HG03457 (cell line): Measurements from ENCODE around the gene TECTA.

Experiments used
- ATAC-seq: cut with Tn5 transposase; IDR thresholded peaks from one replicate; pipeline ENCODE4 v1.9.1; 2021; ENCODE audit warnings: moderate number of reproducible peaks; ENCODE audit not compliant: unreplicated experiment

Gene TECTA

GRCh38 chr11:121123496-121124069 is 22.5 kb downstream of the TECTA start:
- ATAC-seq = no peak

- ATAC-seq = no peak
These were observed 26.8 kb downstream of the TECTA start for GRCh38 chr11:121127809-121128208.

- ATAC-seq = no peak
These were observed 28.6 kb downstream of the TECTA start for GRCh38 chr11:121129362-121130340.

GRCh38 chr11:121131656-121132055 is 30.6 kb downstream of the TECTA start:
- ATAC-seq = no peak

GRCh38 chr11:121132211-121132976 is 31.4 kb downstream of the TECTA start:
- ATAC-seq = no peak

- ATAC-seq = no peak
These were observed 33.8 kb downstream of the TECTA start for GRCh38 chr11:121134741-121135312.

DNA sequence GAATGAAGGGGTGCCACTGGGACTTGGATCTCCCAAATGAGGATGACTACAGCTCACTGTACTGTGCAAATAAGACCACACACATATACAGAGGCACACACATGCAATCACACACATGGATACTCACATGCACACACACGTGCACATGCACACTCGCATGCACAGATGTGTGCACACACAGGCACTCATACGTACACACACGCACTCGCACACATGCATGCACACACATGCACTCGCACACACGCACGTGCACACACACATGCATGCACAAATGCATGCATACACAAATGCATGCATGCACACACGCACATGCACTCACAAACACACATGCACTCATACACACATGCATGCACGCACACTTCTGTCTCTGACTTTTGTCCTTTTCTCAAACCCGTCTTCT is 36.0 kb downstream of the TECTA start:
- no peak for ATAC-seq

DNA sequence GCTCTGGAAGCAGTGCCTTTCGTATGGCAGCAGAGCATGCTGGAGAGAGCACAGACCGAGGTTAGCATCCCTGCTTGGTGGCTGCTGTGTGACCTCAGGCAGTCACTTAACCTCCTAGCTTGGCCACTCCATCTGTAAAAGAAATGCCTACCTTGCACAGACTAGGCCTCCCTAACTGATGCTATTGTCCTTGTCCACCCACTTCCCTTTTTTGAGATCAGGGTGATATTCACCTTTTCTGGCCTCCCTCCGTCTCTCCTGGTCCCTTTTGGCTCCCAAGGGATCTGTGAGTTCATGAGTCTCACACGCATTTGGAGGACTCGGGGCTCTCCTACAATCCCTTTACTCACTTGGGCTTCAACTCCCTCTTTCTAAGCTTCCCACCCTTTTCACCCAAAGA is 37.2 kb downstream of the TECTA start:
- ATAC-seq = no peak

GRCh38 chr11:121140369-121140768 is 39.3 kb downstream of the TECTA start:
- no peak for ATAC-seq

DNA sequence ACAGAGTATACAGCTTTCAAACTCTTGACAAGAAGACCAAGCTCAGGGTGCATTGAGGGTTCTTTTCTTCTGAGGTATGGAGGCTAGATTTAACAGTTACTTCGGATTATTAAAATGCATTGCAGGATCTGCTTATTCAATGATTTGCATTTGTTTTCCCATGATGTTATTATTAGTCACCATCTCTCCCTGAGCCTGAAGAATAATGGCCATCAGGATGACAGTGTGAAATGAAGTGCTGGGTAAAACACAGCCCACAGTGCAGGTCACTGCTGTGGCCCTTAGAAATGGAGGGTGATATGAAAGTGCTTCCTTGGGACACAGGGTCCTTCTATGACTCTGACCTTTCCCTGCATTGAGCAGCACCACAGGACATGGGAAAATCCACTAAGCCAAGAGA is 40.0 kb downstream of the TECTA start:
- no peak for ATAC-seq

GRCh38 chr11:121143921-121144320 is 42.9 kb downstream of the TECTA start:
- no peak for ATAC-seq

DNA sequence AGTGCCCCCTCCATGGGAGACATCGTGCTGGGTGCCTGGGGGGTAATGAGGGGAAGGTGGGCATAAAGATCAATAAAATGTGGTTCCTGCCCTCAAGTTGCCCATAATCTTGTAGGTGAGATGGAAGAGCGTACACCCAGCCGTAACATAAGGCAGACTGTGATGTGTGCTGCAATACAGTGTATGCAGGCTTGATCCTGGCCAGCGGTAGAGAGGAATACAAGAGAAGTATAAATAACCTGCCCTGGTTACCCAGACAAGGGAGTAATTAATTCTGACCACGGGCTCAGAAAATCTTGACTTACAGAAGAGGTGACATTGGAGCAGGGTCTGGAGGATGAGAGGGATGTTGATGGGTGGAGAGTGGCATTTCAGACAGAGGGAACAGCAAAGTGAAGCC is 43.7 kb downstream of the TECTA start:
- no peak for ATAC-seq

DNA sequence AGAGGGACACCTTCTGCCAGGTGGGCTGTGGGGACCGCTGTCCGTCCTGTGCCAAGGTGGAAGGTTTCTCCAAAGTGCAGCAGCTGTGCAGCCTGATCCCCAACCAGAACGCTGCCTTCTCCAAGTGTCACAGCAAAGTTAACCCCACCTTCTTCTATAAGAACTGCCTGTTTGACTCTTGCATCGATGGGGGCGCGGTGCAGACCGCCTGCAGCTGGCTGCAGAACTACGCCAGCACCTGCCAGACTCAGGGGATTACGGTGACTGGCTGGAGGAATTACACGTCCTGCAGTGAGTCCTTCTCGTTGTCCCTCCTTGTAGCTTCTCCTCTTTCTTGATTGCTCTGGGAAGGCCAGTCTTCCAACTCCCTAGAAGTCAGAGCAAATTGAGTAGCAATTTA is 44.8 kb downstream of the TECTA start:
- ATAC-seq = no peak

- no peak for ATAC-seq
These were observed 48.1 kb downstream of the TECTA start for GRCh38 chr11:121149116-121149515.

- no peak for ATAC-seq
These were observed 50.2 kb downstream of the TECTA start for GRCh38 chr11:121151207-121151688.

DNA sequence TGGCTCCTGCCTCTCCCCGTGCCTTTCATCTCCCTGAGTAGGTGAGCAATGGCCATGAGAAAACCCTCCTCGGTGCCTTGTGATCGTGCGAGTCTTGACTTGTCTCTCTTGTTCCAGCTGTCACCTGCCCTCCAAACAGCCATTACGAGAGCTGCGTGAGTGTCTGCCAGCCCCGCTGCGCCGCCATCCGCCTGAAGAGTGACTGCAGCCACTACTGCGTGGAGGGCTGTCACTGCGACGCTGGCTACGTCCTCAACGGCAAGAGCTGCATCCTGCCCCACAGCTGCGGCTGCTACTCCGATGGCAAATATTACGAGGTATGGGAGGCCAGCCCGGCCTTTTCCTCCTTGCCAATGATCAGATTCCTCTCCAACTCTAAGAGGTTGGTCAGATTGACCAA is 51.7 kb downstream of the TECTA start:
- no peak for ATAC-seq

DNA sequence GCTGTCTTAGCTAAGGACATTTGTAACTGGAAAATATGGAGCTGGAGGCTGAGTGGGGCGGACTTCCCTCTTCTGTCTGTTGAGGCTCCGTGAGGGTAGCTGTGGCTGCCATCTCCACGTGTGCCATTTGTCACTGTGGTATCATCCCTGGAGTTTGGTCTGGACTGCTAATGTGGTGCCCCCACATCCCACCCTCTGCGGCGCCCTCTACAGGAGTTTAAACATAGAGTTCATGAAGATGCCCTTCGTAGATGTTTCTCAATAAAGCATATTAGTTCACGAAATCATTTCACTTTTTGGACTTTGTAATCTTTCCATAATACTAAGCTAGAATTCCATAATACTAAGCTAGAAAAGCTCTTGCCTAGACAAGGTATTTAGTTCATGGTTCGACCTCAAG is 52.4 kb downstream of the TECTA start:
- ATAC-seq = no peak

DNA sequence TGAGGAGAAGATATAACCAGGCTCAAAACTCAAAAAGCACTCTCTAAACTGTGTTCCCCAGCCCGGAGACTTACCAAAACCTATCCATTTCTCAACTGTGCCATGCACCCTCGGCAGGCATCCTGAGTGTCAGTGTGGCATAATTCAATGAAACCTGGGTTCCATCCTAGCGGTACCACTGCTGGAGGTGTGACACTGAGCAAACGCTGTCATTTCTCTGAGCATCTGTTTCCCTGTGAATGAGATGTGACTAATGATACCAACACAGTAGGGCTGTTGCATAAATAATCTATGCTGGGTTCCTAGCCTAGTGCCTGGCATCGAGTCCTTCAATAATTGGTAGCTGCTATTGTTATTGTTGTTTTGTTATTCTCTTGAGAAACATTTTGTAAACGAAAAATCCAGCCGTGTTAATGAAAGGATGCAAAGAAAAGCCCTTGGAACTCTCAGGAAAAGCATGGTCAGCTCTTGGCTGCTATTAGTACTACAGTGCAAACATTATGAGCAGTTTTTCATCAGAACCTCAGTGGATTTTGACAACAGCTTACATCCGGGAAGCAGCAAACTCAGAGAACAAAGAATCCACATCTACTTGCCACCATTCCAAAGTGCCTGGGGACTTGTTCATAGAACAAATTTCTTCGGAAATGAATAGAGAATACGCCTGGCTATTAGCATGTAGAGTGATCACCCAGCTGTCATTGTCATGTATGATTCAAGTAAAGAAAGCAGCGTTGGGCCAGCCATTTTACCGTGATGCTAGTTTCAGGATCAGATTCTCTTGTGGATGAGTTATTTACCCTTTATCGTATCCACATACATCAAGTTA is 53.7 kb downstream of the TECTA start:
- no peak for ATAC-seq

- no peak for ATAC-seq
These were observed 56.7 kb downstream of the TECTA start for GRCh38 chr11:121157756-121158155.

- no peak for ATAC-seq
These were observed 58.7 kb downstream of the TECTA start for GRCh38 chr11:121159741-121160140.
